ENCODE results near the gene NRAP.

NRAP gene

DNA sequence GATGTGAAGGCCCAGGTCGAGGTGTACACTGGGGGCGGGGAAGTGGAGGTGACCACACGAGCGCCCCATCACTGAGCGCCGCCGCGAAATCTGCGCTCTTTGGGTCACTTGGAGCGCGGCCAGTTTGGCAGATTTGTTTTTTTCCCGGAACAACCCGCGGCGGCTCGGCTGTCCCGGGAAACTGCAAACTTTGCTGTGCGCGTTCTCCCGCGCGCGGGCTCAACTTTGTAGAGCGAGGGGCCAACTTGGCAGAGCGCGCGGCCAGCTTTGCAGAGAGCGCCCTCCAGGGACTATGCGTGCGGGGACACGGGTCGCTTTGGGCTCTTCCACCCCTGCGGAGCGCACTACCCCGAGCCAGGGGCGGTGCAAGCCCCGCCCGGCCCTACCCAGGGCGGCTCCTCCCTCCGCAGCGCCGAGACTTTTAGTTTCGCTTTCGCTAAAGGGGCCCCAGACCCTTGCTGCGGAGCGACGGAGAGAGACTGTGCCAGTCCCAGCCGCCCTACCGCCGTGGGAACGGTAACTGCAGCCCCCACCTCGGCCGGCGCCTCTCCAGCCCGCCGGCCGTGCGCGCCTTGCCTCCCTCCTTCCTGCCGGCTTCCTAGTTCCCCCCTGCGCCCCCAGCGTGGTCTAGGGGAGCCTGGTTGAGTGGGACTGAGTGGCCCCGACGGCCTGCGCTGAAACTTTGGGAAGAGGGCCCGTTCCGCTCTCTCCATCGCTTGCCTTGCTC, 15.8 kb upstream of the NRAP start, which contains the start of gene CASP7:
TSS of gene CASP7 (plus strand) at position 450 of the 727 bp plus-strand sequence. CDS start 17,582 bp downstream, outside the sequence.
- ChIA-PET CTCF (interaction anchor here (0.7 to 2.0 kb wide), 13 partner anchors 8 to 170 kb away, joined by 3 to 8 read pairs (median 4); no protein-coding TSS in a partner anchor), POLR2A (interaction anchor here (0.8 kb wide), 1 partner anchor 490 kb away, joined by 8 read pairs; no protein-coding TSS in a partner anchor)
- DNase-seq (ENCODE audit: extremely low spot score) = peak; percentile 89
- TF ChIP-seq CTCF (IDR thresholded peaks at IDR 0.05; ENCODE audit: control extremely low read depth, extremely low read depth, low read depth, missing control alignments) = peak; percentile 61

DNA sequence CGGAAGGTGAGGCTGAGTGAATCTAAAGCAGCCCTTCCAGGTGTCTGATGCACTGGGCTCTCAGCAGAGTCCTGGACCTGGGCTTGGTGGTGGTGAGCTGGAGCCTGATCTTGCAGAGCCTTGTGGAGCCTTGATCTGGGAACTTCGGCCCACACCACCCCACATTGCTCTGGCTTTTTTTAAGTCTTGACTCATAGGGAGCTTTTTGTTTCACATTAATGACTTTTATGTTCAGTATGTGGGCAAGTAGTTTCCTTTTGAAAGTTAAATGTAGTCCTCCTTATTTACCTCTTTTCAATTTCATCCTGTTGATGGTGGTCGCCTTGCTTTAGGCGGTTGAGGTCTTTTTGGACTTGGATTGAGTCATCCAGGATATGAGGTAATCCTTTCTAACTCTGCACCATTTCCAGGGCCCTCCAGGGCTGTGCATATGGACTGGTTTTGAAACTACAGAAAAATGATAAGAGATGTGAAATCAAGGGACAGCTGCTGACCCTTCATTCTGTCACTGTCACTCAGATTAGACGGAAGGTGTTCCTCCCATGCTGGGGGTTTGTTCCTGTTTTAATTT, 2.9 kb upstream of the NRAP start:
- no peak for TF ChIP-seq CTCF (IDR thresholded peaks at IDR 0.05; ENCODE audit: control extremely low read depth, extremely low read depth, low read depth, missing control alignments)
- DNase-seq (ENCODE audit: extremely low spot score) = peak; percentile 35
- POLR2A ChIA-PET = no interaction called here
- CTCF ChIA-PET = interaction anchor here (0.9 to 1.0 kb wide), 2 partner anchors 13 to 15 kb away, joined by 3 to 4 read pairs; partner anchors contain the start of gene CASP7

DNA sequence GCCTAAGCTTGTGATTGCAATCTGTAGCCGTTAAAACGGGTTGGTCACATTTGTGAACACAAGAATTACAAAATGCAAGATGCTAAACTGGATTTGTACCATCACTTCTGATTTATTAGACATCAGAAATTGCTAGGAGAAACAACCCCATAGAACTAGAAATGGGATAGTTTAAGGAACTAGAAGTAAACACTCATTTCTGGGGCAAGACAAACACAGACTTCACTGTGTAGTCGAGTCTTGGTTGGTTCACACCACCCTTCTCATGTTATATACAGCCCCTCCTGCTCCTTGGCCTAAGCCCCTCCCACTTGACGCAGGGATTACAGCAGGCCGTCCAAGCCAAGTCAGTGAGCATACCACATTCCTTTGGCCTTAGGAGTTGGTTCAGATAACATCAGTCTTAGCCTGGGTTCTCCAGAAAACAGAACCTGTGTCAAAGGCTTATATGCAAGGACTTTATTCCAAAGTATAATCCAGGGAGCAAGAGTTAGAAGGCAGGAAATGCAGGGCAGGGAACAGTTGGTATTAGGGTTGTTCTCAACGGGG, 2.0 kb upstream of the NRAP start:
- ChIA-PET CTCF (no interaction called here), POLR2A (no interaction called here)
- no peak for TF ChIP-seq CTCF (IDR thresholded peaks at IDR 0.05; ENCODE audit: control extremely low read depth, extremely low read depth, low read depth, missing control alignments)
- DNase-seq (ENCODE audit: extremely low spot score) = no peak

GRCh38 chr10:113665352-113665751, 1.5 kb upstream of the NRAP start:
- ChIA-PET POLR2A (no interaction called here), CTCF (no interaction called here)
- no peak for DNase-seq (ENCODE audit: extremely low spot score)
- no peak for TF ChIP-seq CTCF (IDR thresholded peaks at IDR 0.05; ENCODE audit: control extremely low read depth, extremely low read depth, low read depth, missing control alignments)

GRCh38 chr10:113663142-113663541, 699 bp downstream of the NRAP start:
- DNase-seq (ENCODE audit: extremely low spot score) = no peak
- CTCF ChIA-PET = interaction anchor here (1.3 kb wide), 1 partner anchor 24 kb away, joined by 3 read pairs; no protein-coding TSS in a partner anchor
- POLR2A ChIA-PET = no interaction called here
- no peak for TF ChIP-seq CTCF (IDR thresholded peaks at IDR 0.05; ENCODE audit: control extremely low read depth, extremely low read depth, low read depth, missing control alignments)

DNA sequence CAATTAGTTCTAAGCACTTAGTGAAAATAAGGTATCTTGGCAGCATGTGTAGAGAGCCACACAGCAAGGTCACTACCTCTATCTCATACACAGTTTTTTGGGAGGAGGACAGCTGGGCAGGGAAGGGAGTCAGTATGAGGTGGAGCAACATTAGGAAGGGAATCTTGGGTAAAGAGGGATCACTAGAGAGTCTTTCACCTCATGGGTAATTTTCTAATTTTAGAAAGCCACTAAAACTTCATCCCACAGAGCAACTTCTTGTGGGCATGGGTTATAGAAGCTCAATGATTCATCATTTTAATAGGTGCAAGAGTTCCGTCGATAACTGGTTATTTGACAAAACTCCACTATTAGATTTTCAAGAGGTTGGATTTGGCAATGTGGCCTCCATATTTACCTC, 2.5 kb downstream of the NRAP start:
- no peak for DNase-seq (ENCODE audit: extremely low spot score)
- CTCF ChIA-PET = no interaction called here
- no peak for TF ChIP-seq CTCF (IDR thresholded peaks at IDR 0.05; ENCODE audit: control extremely low read depth, extremely low read depth, low read depth, missing control alignments)
- POLR2A ChIA-PET = no interaction called here

All from GM10248 (cell line).